HEK293 (cell line): ENCODE results near the gene SPC25.

Experiments used
- CTCF ChIA-PET: fragments of 350-600 bp; formaldehyde crosslinking; extraction: SDS; loops from one replicate; lab custom pipeline; 2021; ENCODE audit warnings: antibody characterized with exemption; lab: Yijun Ruan, JAX
- POLR2A ChIA-PET: fragments of 300-600 bp; formaldehyde crosslinking; extraction: SDS; loops from one replicate; lab custom pipeline; 2020; ENCODE audit warnings: antibody characterized with exemption, inconsistent platforms; lab: Yijun Ruan, JAX
- H3K27ac ChIP-seq: fragments of 200-500 bp; sonication (Bioruptor generic); 2 replicates; pipeline ENCODE4 v1.5.1; 2014; ENCODE audit warnings: low read depth, low read length, control low read depth, inconsistent platforms; ENCODE audit errors: extremely low read depth
- H3K36me3 ChIP-seq, 2 experiments: fragments of 200-500 bp in 1 of 2; sonication (Bioruptor generic) in 1 of 2; 1 replicate in 1 of 2; 2 replicates in 1 of 2; pipeline ENCODE4 v1.5.1; 2014 to 2017; ENCODE audit warnings: inconsistent platforms in 2 of 2, low read length in 2 of 2; ENCODE audit not compliant: control insufficient read depth in 2 of 2, insufficient read depth in 1 of 2
- H3K4me1 ChIP-seq: fragments of 200-500 bp; sonication (Bioruptor generic); 2 replicates; pipeline ENCODE4 v1.5.1; 2014; ENCODE audit warnings: mild to moderate bottlenecking, low read length, inconsistent platforms; ENCODE audit not compliant: control insufficient read depth, insufficient read depth
- H3K4me3 ChIP-seq: 2 replicates; pipeline ENCODE4 v1.5.1; 2011; ENCODE audit warnings: low read depth, mild to moderate bottlenecking, control low read depth, low read length, moderate library complexity
- H3K9me3 ChIP-seq: fragments of 200-500 bp; sonication (Bioruptor generic); 2 replicates; pipeline ENCODE4 v1.5.1; 2014; ENCODE audit warnings: low read depth, low read length, inconsistent platforms; ENCODE audit not compliant: control insufficient read depth, insufficient read depth
- ATF2 ChIP-seq: fragments of 450-650 bp; formaldehyde crosslinking; IDR thresholded peaks from 2 replicates; pipeline ENCODE4 v1.5.1; 2016; ENCODE audit warnings: missing biosample characterization, missing genetic modification characterization, low read depth
- CTCF ChIP-seq: fragments of 450-650 bp; formaldehyde crosslinking; IDR thresholded peaks from 2 replicates; pipeline ENCODE4 v1.5.1; 2016; ENCODE audit warnings: missing biosample characterization, missing genetic modification characterization
- HOXC10 ChIP-seq: sonication (generic); formaldehyde crosslinking; IDR thresholded peaks from 2 replicates; pipeline ENCODE4 v1.8.1; 2023; ENCODE audit warnings: mild to moderate bottlenecking, missing genetic modification reagents
- SETDB1 ChIP-seq: IDR thresholded peaks from one replicate; pipeline ENCODE4 v1.6.1; 2017; ENCODE audit warnings: mild to moderate bottlenecking, low read length, moderate library complexity, mixed read lengths; ENCODE audit not compliant: insufficient read length
- WT1 ChIP-seq: fragments of 450-650 bp; formaldehyde crosslinking; IDR thresholded peaks from 2 replicates; pipeline ENCODE4 v1.5.1; 2016; ENCODE audit warnings: missing biosample characterization, missing genetic modification characterization
- ZBTB44 ChIP-seq: fragments of 450-650 bp; IDR thresholded peaks from 2 replicates; pipeline ENCODE4 v1.5.1; 2018; ENCODE audit warnings: missing biosample characterization, mild to moderate bottlenecking, missing genetic modification characterization
- ZNF114 ChIP-seq: fragments of 450-650 bp; formaldehyde crosslinking; IDR thresholded peaks from 2 replicates; pipeline ENCODE4 v1.5.0; 2017; ENCODE audit warnings: missing biosample characterization, missing genetic modification characterization
- ZNF157 ChIP-seq: fragments of 450-650 bp; formaldehyde crosslinking; IDR thresholded peaks from 2 replicates; pipeline ENCODE4 v1.5.1; 2016; ENCODE audit warnings: missing biosample characterization, missing genetic modification characterization
- ZNF2 ChIP-seq: fragments of 450-650 bp; formaldehyde crosslinking; IDR thresholded peaks from 2 replicates; pipeline ENCODE4 v1.5.1; 2016; ENCODE audit warnings: missing biosample characterization, missing genetic modification characterization
- ZNF274 ChIP-seq, 2 experiments: fragments of 200-500 bp in 1 of 2; fragments of 450-650 bp in 1 of 2; sonication (Bioruptor generic) in 1 of 2; formaldehyde crosslinking in 1 of 2; IDR thresholded peaks; 2 replicates each; pipeline versions ENCODE4 v1.5.1 to v1.6.1; 2014 to 2016; ENCODE audit warnings: borderline replicate concordance in 1 of 2, inconsistent platforms in 1 of 2, low read length in 1 of 2, missing biosample characterization in 1 of 2, missing genetic modification characterization in 1 of 2
- ZNF404 ChIP-seq: fragments of 450-650 bp; formaldehyde crosslinking; IDR thresholded peaks from 2 replicates; pipeline ENCODE4 v1.5.1; 2017; ENCODE audit warnings: missing biosample characterization, missing genetic modification characterization
- ZNF510 ChIP-seq: fragments of 450-650 bp; formaldehyde crosslinking; IDR thresholded peaks from 2 replicates; pipeline ENCODE4 v1.5.1; 2018; ENCODE audit warnings: mild to moderate bottlenecking, missing genetic modification characterization, missing biosample characterization; ENCODE audit not compliant: insufficient replicate concordance
- ZNF529 ChIP-seq: fragments of 450-650 bp; formaldehyde crosslinking; IDR thresholded peaks from 2 replicates; pipeline ENCODE4 v1.5.1; 2017; ENCODE audit warnings: missing genetic modification characterization, missing biosample characterization; ENCODE audit not compliant: insufficient replicate concordance
- ZNF571 ChIP-seq: fragments of 450-650 bp; formaldehyde crosslinking; IDR thresholded peaks from 2 replicates; pipeline ENCODE4 v1.5.0; 2017; ENCODE audit warnings: missing biosample characterization, missing genetic modification characterization
- ZNF580 ChIP-seq: fragments of 450-650 bp; formaldehyde crosslinking; IDR thresholded peaks from 2 replicates; pipeline ENCODE4 v1.5.1; 2016; ENCODE audit warnings: missing biosample characterization, missing genetic modification characterization
- ZNF654 ChIP-seq: fragments of 450-650 bp; formaldehyde crosslinking; IDR thresholded peaks from 2 replicates; pipeline ENCODE4 v1.5.1; 2016; ENCODE audit warnings: low read depth, missing biosample characterization, missing genetic modification characterization
- ZNF660 ChIP-seq: fragments of 450-650 bp; IDR thresholded peaks from 2 replicates; pipeline ENCODE4 v1.5.1; 2018; ENCODE audit warnings: missing biosample characterization, mild to moderate bottlenecking, missing genetic modification characterization
- ZNF670 ChIP-seq: fragments of 450-650 bp; formaldehyde crosslinking; IDR thresholded peaks from 2 replicates; pipeline ENCODE4 v1.5.1; 2016; ENCODE audit warnings: missing biosample characterization, missing genetic modification characterization, low read depth
- ZNF785 ChIP-seq: fragments of 450-650 bp; formaldehyde crosslinking; IDR thresholded peaks from 2 replicates; pipeline ENCODE4 v1.5.1; 2016; ENCODE audit warnings: missing biosample characterization, missing genetic modification characterization

Gene SPC25

GRCh38 chr2:168928113-168928831, 38.0 kb upstream of the SPC25 start (continued):
- no peak for TF ChIP-seq ATF2 (tag by site-specific recombination)
- no peak for TF ChIP-seq ZNF670
- no peak for TF ChIP-seq SETDB1
- TF ChIP-seq, all 188 proteins: peak for 0

GRCh38 chr2:168926621-168927386, 36.6 kb upstream of the SPC25 start:
- ChIA-PET POLR2A (no interaction called here), CTCF (interaction anchor here (2.3 kb wide), 1 partner anchor 153 kb away, joined by 9 read pairs; no protein-coding TSS in a partner anchor)
- H3K27ac ChIP-seq: no peak overlapping the region
- no peaks in the 10 kb centered on the region for H3K9me3 ChIP-seq
- TF ChIP-seq ZNF529 (tag by site-specific recombination) (no peak), ZNF404 (tag by site-specific recombination) (no peak)
- TF ChIP-seq, all 188 proteins: peak for 0
- Histone ChIP-seq H3K4me1 (no peaks in the 10 kb centered on the region), H3K4me3 (no peak overlapping the region), H3K36me3 (no peaks in the 10 kb centered on the region)

- Histone ChIP-seq H3K27ac (no peak overlapping the region), H3K4me1 (no peaks in the 10 kb centered on the region), H3K4me3 (no peak overlapping the region), H3K36me3 (no peaks in the 10 kb centered on the region), H3K9me3 (no peaks in the 10 kb centered on the region)
- CTCF ChIA-PET: interaction anchor here (0.6 to 4.9 kb wide), 27 partner anchors 9 to 787 kb away, joined by 3 to 55 read pairs (median 3); no protein-coding TSS in a partner anchor
- POLR2A ChIA-PET: no interaction called here
- TF ChIP-seq ZNF654 (tag by site-specific recombination) (peak; percentile 49), ZNF2 (tag by site-specific recombination) (0 out of 2 replicates have a peak, but pooled peaks have one; percentile 34), ZNF785 (tag by site-specific recombination) (no peak), CTCF (peak; percentile 28; the same call in 1 of the 2 replicates), ZNF660 (peak; percentile 14; the same call in 1 of the 2 replicates), ZNF114 (tag by site-specific recombination) (no peak)
These were observed 30.4 kb upstream of the SPC25 start for GRCh38 chr2:168920504-168921157.

GRCh38 chr2:168916331-168916675, 26.1 kb upstream of the SPC25 start:
- H3K36me3 ChIP-seq: no peaks in the 10 kb centered on the region
- no peaks in the 10 kb centered on the region for H3K4me1 ChIP-seq
- no peak overlapping the region for H3K4me3 ChIP-seq
- CTCF ChIA-PET: no interaction called here
- no peak overlapping the region for H3K27ac ChIP-seq
- POLR2A ChIA-PET: no interaction called here
- no peaks in the 10 kb centered on the region for H3K9me3 ChIP-seq
- no peak for TF ChIP-seq ZNF157 (tag by site-specific recombination)
- no peak for TF ChIP-seq HOXC10 (CRISPR knock-in tag)
- TF ChIP-seq ZBTB44 (tag by site-specific recombination): no peak
- no peak for TF ChIP-seq WT1 (tag by site-specific recombination)
- TF ChIP-seq ZNF571 (tag by site-specific recombination): no peak
- no peak for TF ChIP-seq ZNF580 (tag by site-specific recombination)
- no peak for TF ChIP-seq ZNF274 (IDR thresholded peaks at IDR 0.05; ENCODE audit: low read length)
- no peak for TF ChIP-seq ZNF274 (tag by site-specific recombination; IDR thresholded peaks at IDR 0.05; ENCODE audit: borderline replicate concordance)
- TF ChIP-seq ZNF510: no peak
